Fibroblast of skin of left quadriceps (primary cell): ENCODE data around the gene PSMB9.
A peak's percentile ranks its signal among the peaks of the same experiment; 100 is the strongest.
"Not testable (repeated sequence)": the region's sequence is repeated elsewhere in the genome, so short reads cannot be mapped to it uniquely, and the experiment has no call there.

Experiments used
- DNase-seq, 2 experiments: peaks; one replicate each; pipeline ENCODE4 v3.0.0-alpha.2; 2013; ENCODE audit warnings: low read depth in 2 of 2

Gene PSMB9

GRCh38 chr6:32860674-32861073, 6.7 kb downstream of the PSMB9 start:
- DNase-seq: no peak

GRCh38 chr6:32862725-32863124, 8.7 kb downstream of the PSMB9 start:
- DNase-seq: no peak

DNA sequence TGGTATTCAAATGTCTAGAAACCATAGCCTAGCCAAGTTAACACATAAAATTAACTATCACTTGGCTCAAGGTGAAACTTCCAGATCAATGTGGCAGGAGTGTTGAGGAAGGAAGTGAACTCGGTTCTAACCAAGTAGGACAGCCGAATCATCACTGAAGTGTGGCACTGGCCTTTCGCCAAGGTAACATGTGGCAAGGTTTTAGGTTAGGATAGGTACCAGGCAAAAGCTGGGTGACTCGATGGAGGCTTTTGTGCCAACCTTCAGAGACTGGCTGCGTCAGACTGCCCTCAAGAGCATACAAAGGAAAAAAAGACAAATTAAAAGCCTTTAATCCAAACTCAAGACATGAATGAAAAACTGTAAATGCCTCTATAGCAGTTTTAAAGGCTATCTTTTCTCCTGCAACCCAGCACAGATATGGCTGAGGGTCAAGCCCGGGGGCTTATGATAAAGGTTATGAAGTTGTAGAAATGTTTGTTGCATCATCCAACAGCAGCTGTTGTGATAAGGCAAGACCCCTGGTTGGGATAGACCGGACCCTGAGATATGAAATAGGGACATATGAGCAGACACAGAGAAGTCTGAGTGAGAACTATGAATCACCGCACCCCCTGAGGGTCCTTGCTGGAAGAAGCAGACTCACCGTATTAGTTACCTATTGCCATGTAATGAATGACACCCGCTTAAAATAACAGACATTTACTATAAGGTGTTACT, 11.9 kb downstream of the PSMB9 start:
- no peak for DNase-seq

- no peak for DNase-seq
These were observed 13.1 kb downstream of the PSMB9 start for GRCh38 chr6:32867022-32867477.

DNA sequence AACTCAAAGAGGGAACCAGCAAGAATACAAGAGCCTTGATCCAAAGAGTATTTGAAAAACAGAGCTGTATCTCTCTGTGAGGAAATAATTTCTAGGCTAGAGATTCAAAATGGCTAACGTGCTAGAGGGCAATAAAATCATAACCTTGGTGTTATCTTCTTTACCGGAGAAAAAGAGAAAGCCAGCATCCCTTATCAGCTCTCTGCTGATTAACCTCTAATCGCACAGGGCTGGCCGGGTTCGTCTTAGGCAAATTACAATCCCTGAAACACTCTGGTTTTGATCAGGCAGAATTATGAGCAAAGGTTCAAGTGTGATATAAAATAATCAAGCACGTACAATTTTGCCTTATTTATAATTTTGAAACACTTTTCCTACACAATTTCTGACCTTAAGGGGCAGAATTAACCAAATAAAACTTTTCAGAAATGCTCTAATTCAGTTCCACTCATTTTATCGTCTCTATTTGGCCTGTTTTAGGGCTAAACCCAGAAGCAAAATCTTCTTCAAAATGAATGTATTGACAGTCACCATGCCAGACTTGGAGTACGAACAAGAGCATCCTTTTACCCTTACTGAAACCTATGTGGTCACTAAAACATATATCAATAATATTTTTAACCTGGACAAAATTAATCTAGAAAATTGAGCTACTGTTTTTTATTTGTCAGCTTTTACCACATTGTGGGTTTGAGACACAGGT, 13.7 kb downstream of the PSMB9 start:
- DNase-seq: no peak

- peak; percentile 46 to 49 for DNase-seq
These were observed 14.3 kb downstream of the PSMB9 start for GRCh38 chr6:32868257-32868788.

DNA sequence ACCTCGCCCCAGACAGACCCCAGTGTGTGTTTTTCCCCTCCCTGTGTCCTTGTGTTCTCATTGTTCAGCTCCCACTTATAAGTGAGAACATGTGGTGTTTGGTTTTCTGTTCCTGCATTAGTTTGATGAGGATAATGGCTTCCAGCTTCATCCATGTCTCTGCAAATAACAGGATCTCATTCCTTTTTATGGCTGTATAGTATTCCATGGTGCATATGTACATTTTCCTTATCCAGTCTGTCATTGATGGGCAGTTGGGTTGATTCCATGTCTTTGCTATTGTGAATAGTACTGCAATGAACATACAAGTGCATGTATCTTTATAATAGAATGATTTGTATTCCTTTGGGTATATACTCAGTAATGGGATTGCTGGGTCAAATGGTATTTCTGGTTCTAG, 20.0 kb downstream of the PSMB9 start:
- DNase-seq: not testable (repeated sequence)

- DNase-seq: no peak
These were observed 22.6 kb downstream of the PSMB9 start for GRCh38 chr6:32876603-32877002.

DNA sequence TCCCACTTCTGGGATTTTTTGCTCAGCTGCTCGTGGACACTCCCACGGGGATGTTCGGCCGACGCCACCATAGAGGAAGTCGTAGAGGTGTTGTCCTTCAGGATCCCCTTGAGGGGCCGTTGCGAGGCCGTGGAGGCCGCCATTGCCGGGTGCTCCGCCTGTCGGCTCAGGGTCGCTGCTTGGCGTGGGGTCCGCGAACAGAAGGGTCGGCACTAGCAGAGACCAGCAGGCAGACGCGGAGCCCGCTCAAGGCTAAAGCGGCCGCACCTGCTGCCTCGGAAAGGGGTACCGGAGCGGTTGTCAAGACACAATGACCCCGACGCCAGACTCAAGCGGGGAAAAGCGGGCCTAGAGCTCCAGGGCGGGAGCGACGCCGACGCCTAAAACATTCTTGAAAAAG, 25.7 kb downstream of the PSMB9 start:
- DNase-seq: no peak

DNA sequence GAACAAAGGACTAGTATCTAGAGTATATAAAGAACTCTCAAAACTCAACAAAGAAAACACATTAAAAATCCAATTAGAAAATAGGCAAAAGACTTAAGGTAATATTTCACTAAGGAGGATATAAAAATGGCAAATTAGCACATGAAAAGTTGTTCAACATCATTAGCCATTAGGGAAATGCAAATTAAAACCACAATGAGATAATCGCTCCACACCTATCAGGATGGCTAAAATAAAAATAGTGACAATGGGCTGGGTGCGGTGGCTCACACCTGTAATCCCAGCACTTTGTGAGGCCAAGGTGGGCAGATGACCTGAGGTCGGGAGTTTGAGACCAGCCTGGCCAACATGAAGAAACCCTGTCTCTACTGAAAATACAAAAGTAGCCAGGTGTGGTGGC, 27.0 kb downstream of the PSMB9 start:
- DNase-seq: not testable (repeated sequence)

- DNase-seq: no peak
These were observed 28.9 kb downstream of the PSMB9 start for GRCh38 chr6:32882879-32883250.

- peak; percentile 20 to 29 for DNase-seq
These were observed 29.8 kb downstream of the PSMB9 start for GRCh38 chr6:32883789-32884188.

- DNase-seq: peak; percentile 56 to 57
These were observed 31.8 kb downstream of the PSMB9 start for GRCh38 chr6:32885698-32886286.

DNA sequence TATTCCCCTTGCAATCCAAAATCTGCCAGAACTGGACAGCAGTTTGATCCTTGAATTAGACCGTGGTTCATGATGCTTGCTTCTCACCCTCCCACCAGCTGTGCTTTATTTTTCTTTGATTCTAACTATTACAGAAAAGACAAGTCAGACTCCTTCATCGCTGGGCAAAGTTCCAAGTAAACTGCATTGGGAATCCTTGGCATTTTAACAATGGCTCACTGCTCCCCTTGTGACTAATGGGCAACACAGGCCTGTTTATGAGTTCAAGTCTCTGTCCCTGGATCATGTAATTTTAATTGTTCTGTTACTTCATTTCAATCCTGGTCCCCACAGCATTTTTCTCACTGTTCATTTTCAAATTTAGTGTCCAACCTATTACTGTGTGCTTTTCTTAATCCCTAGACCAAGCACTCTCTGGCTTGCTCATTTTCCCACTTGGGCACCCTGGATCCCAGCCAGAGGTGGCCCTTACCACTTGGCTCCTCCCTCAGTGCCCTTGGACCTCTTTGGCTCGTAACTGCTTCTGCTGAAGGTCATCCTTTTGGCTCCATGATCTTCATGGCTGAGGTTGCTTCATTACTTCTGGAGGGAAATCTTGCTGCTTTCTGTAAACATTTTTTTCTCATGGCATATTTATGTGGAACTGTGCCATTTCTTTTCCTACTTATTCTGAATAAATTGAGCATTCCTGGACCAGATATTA, 32.8 kb downstream of the PSMB9 start:
- peak; percentile 64 to 68 for DNase-seq

GRCh38 chr6:32887616-32888015, 33.6 kb downstream of the PSMB9 start:
- no peak for DNase-seq

GRCh38 chr6:32888576-32888975, 34.6 kb downstream of the PSMB9 start:
- no peak for DNase-seq

DNA sequence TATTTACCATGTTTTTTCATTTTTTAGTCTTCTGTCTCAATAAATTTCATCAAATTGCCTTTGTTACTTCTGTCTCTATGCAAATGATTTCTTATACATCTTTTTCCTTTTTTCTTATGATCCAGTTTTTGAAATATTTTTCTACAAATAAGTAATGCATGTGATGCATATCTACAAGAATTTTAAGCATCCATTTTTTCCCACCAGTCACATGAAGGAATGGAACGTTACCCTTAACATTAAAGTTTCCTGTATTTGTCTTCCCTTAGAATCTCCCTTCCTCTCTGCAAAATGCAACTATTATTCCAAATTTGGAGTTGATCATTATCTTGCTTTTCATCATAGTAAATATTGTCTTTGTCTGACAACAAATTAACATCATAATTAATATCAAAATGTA, 35.5 kb downstream of the PSMB9 start:
- peak in 1 of 2 experiments; percentile 5 for DNase-seq

GRCh38 chr6:32890831-32891230, 36.8 kb downstream of the PSMB9 start:
- DNase-seq: no peak

- DNase-seq: peak; percentile 83 to 85
These were observed 40.4 kb downstream of the PSMB9 start for GRCh38 chr6:32894085-32895005.

DNA sequence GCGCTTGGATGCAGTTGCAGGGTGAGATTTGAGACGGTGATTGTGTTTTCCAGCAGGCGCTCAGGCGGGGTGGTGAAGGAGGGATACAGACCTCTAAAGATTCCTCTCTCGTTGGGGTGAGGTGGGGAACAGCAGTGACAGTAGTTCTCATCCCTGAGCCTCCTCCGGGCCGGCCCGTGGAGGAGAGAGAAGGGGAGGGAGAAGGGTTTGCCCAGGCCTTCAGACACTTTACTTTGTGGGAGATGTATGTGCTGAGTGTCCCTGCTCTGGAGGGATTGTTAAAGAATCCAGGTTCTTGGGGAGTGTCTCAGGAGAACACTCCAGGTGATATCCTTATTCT, 41.0 kb downstream of the PSMB9 start:
- no peak for DNase-seq

DNA sequence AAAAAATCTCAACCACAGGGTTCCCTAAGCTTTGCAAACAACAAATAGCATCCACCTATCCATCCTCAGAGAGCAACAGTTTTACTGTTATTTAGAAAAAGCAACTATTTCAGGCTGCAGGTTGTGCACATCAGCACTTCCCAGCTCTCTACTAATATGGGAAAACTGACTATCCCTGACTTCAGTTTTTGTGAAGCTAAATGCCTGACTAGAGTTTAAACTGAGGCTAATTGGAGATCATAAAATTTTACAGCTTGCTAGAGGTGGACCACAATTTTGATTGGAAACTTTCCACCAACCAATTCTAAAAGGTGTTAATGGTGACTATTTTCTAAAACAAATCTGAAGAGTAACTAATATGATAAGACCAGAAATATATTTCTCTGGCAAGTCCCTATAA, 50.0 kb downstream of the PSMB9 start:
- no peak for DNase-seq
